HepG2 (cell line): ENCODE results near the gene MRPS2. TPM values are rescaled to one million over a fixed set of nuclear protein-coding genes. Genes with fewer than 3 reads are reported as not detected.

ENCODE experiments used
- ATF7 ChIP-seq, 2 experiments: fragments of 450-650 bp in 1 of 2; sonication (generic) in 1 of 2; formaldehyde crosslinking in 1 of 2; IDR thresholded peaks; 2 replicates each; pipeline versions ENCODE4 v1.4.0 to v1.6.1; 2016 to 2020; ENCODE audit warnings: antibody characterized with exemption in 1 of 2, mild to moderate bottlenecking in 1 of 2, missing genetic modification reagents in 1 of 2
- HNF1A ChIP-seq, 2 experiments: sonication (generic) in 1 of 2; formaldehyde crosslinking in 1 of 2; IDR thresholded peaks; 2 replicates each; pipeline versions ENCODE4 v1.4.0 to v1.6.1; 2016 to 2020; ENCODE audit warnings: borderline replicate concordance in 1 of 2, low read depth in 1 of 2, mild to moderate bottlenecking in 1 of 2, missing genetic modification reagents in 1 of 2
- MAF1 ChIP-seq: sonication (generic); formaldehyde crosslinking; IDR thresholded peaks from 2 replicates; pipeline ENCODE4 v1.5.0; 2020; ENCODE audit warnings: missing genetic modification reagents, borderline replicate concordance
- SALL2 ChIP-seq: sonication (generic); formaldehyde crosslinking; IDR thresholded peaks from 2 replicates; pipeline ENCODE4 v1.8.1; 2023; ENCODE audit warnings: mild to moderate bottlenecking, missing genetic modification reagents, inconsistent platforms
- SOX6 ChIP-seq, 2 experiments: fragments of 450-650 bp in 1 of 2; sonication (generic) in 1 of 2; formaldehyde crosslinking in 1 of 2; IDR thresholded peaks; 2 replicates each; pipeline versions ENCODE4 v1.4.0 to v1.6.1; 2017 to 2020; ENCODE audit warnings: antibody characterized with exemption in 1 of 2, mild to moderate bottlenecking in 1 of 2, missing genetic modification reagents in 1 of 2
- ZNF121 ChIP-seq: sonication (generic); formaldehyde crosslinking; IDR thresholded peaks from 2 replicates; pipeline ENCODE4 v1.5.0; 2020; ENCODE audit warnings: mild to moderate bottlenecking, missing genetic modification reagents
- ZNF30 ChIP-seq: sonication (generic); formaldehyde crosslinking; IDR thresholded peaks from 2 replicates; pipeline ENCODE4 v1.5.0; 2020; ENCODE audit warnings: mild to moderate bottlenecking, missing genetic modification reagents
- ZNF44 ChIP-seq: sonication (generic); formaldehyde crosslinking; IDR thresholded peaks from 2 replicates; pipeline ENCODE4 v1.5.1; 2020; ENCODE audit warnings: mild to moderate bottlenecking, missing genetic modification reagents
- ZNF776 ChIP-seq: sonication (generic); formaldehyde crosslinking; IDR thresholded peaks from 2 replicates; pipeline ENCODE4 v1.4.0; 2020; ENCODE audit warnings: mild to moderate bottlenecking, missing genetic modification reagents
- polyA plus RNA-seq, 8 experiments: library from polyadenylated mRNA; depleted of rRNA in 3 of 8; stranded (reverse) in 7 of 8; unstranded in 1 of 8; fragments of >200 nt; fragmentation: Illumina TruSeq in 4 of 8; extraction: Trizol in 4 of 8; gene quantifications; 2 replicates each; pipeline versions ENCODE4 v1.2.1 to v1.2.3, GENCODE V29; 2011 to 2016; ENCODE audit warnings: low read depth in 4 of 8, missing spikeins in 1 of 8, mixed read lengths in 1 of 8; ENCODE audit not compliant: insufficient read depth in 1 of 8
- total RNA-seq, 5 experiments: library from RNA; depleted of rRNA; stranded (reverse); fragments of >200 nt; fragmentation: Illumina TruSeq; extraction: Trizol; gene quantifications; 2 replicates each; pipeline ENCODE4 v1.2.3, GENCODE V29; 2016; ENCODE audit warnings: low read depth in 1 of 5
- TF ChIP-seq, protein P1 (sequence below): sonication (generic); formaldehyde crosslinking; IDR thresholded peaks from 2 replicates; pipeline ENCODE4 v1.9.0; 2021; ENCODE audit warnings: missing genetic modification reagents, borderline replicate concordance
- TF ChIP-seq, protein P2 (sequence below): sonication (generic); formaldehyde crosslinking; IDR thresholded peaks from 2 replicates; pipeline ENCODE4 v1.9.0; 2021; ENCODE audit warnings: missing genetic modification reagents, borderline replicate concordance
- TF ChIP-seq, protein P3 (sequence below): sonication (generic); formaldehyde crosslinking; IDR thresholded peaks from 2 replicates; pipeline ENCODE4 v1.4.0; 2020; ENCODE audit warnings: missing genetic modification reagents

MRPS2 gene
- total and polyA plus RNA-seq, 2 of the 13 experiments (the other 11 are each of a cell fraction or from before 2014, with no cell fraction given), result 44.4 to 86.7 TPM

DNA sequence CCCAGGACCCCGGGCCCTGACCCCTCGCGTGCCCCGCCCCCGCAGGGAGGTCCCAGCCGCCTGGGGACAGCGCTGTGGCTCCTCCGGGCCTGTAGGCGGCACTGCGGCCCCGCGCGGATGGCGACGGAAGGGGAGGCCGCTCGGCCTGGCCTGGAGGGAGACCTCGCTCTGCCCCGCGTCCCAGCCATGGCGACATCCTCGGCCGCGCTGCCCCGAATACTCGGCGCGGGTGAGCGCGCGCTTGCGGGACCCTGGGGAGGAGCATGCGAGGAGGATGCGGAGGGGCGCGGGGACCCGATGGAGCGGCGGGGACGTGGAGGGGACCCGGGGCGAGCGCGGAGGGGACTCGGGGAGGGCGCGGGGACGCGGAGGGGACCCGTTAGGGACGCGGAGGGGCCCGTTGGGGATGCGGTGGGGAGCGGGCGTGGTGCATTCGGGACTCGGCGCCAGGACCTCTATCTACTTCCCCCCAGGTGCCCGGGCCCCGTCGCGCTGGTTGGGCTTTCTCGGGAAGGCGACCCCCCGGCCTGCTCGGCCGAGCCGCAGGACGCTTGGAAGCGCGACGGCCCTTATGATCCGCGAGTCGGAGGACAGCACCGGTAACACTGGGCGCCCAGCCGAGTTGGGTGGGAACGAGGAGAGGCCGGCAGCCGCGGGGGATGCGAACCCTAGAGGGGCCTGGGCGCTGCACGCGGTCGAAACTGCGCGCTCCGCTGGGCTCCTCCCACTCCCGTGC lies at the start of gene MRPS2 (continued):
- TF ChIP-seq HNF1A (IDR thresholded peaks at IDR 0.05; ENCODE audit: low read depth) (no peak), HNF1A (CRISPR knock-in tag; IDR thresholded peaks at IDR 0.05; ENCODE audit: borderline replicate concordance) (peak; percentile 64; the same call in 1 of the 2 replicates), SALL2 (CRISPR knock-in tag) (peak; percentile 64), ZNF44 (CRISPR knock-in tag) (no peak), ZNF30 (CRISPR knock-in tag) (no peak), MAF1 (peak; percentile 65; the same call in 1 of the 2 replicates), ZNF121 (CRISPR knock-in tag) (no peak), ZNF776 (CRISPR knock-in tag) (peak; percentile 56; the same call in 1 of the 2 replicates), SOX6 (IDR thresholded peaks at IDR 0.05) (no peak), SOX6 (CRISPR knock-in tag; IDR thresholded peaks at IDR 0.05) (no peak), ATF7 (IDR thresholded peaks at IDR 0.05) (no peak), ATF7 (CRISPR knock-in tag; IDR thresholded peaks at IDR 0.05) (no peak; the same call in 1 of the 2 replicates)
- TF ChIP-seq, protein P1, sequence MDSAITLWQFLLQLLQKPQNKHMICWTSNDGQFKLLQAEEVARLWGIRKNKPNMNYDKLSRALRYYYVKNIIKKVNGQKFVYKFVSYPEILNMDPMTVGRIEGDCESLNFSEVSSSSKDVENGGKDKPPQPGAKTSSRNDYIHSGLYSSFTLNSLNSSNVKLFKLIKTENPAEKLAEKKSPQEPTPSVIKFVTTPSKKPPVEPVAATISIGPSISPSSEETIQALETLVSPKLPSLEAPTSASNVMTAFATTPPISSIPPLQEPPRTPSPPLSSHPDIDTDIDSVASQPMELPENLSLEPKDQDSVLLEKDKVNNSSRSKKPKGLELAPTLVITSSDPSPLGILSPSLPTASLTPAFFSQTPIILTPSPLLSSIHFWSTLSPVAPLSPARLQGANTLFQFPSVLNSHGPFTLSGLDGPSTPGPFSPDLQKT (CRISPR knock-in tag), result no peak
- TF ChIP-seq, protein P2, sequence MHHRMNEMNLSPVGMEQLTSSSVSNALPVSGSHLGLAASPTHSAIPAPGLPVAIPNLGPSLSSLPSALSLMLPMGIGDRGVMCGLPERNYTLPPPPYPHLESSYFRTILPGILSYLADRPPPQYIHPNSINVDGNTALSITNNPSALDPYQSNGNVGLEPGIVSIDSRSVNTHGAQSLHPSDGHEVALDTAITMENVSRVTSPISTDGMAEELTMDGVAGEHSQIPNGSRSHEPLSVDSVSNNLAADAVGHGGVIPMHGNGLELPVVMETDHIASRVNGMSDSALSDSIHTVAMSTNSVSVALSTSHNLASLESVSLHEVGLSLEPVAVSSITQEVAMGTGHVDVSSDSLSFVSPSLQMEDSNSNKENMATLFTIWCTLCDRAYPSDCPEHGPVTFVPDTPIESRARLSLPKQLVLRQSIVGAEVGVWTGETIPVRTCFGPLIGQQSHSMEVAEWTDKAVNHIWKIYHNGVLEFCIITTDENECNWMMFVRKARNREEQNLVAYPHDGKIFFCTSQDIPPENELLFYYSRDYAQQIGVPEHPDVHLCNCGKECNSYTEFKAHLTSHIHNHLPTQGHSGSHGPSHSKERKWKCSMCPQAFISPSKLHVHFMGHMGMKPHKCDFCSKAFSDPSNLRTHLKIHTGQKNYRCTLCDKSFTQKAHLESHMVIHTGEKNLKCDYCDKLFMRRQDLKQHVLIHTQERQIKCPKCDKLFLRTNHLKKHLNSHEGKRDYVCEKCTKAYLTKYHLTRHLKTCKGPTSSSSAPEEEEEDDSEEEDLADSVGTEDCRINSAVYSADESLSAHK (CRISPR knock-in tag), result no peak
- TF ChIP-seq, protein P3, sequence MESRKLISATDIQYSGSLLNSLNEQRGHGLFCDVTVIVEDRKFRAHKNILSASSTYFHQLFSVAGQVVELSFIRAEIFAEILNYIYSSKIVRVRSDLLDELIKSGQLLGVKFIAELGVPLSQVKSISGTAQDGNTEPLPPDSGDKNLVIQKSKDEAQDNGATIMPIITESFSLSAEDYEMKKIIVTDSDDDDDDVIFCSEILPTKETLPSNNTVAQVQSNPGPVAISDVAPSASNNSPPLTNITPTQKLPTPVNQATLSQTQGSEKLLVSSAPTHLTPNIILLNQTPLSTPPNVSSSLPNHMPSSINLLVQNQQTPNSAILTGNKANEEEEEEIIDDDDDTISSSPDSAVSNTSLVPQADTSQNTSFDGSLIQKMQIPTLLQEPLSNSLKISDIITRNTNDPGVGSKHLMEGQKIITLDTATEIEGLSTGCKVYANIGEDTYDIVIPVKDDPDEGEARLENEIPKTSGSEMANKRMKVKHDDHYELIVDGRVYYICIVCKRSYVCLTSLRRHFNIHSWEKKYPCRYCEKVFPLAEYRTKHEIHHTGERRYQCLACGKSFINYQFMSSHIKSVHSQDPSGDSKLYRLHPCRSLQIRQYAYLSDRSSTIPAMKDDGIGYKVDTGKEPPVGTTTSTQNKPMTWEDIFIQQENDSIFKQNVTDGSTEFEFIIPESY, result peak; percentile 77
